GM19239 (cell line): ENCODE data around the gene ITPR1.

ENCODE experiments used
- DNase-seq: peaks from one replicate; pipeline ENCODE4 v3.0.0; 2011; ENCODE audit warnings: low spot score; ENCODE audit not compliant: insufficient read length
- FAIRE-seq: peaks from 2 replicates; lab custom pipeline; 2011; peaks lifted over from hg19 to GRCh38; lab: Jason Lieb, UNC

The ITPR1 gene

GRCh38 chr3:4672725-4673275, 179.7 kb downstream of the ITPR1 start:
- FAIRE-seq = no peak

GRCh38 chr3:4674216-4674615, 181.1 kb downstream of the ITPR1 start:
- FAIRE-seq (no peak), DNase-seq (no peak)

More at GRCh38 chr3:4672725-4673275, 179.7 kb downstream of the ITPR1 start:
- no peak for DNase-seq

GRCh38 chr3:4675704-4676103, 182.6 kb downstream of the ITPR1 start:
- FAIRE-seq (no peak), DNase-seq (no peak)

- FAIRE-seq = no peak
- no peak for DNase-seq
Measured at GRCh38 chr3:4678320-4678719, 185.2 kb downstream of the ITPR1 start.

- DNase-seq = no peak
- no peak for FAIRE-seq
Measured at GRCh38 chr3:4680227-4680691, 187.1 kb downstream of the ITPR1 start.

- DNase-seq = no peak
Measured at GRCh38 chr3:4680871-4681300, 187.7 kb downstream of the ITPR1 start.

GRCh38 chr3:4681301-4681700, 188.2 kb downstream of the ITPR1 start:
- DNase-seq (no peak), FAIRE-seq (no peak)

More at GRCh38 chr3:4680871-4681300, 187.7 kb downstream of the ITPR1 start:
- no peak for FAIRE-seq

- FAIRE-seq = no peak
Measured at GRCh38 chr3:4684117-4684516, 191.0 kb downstream of the ITPR1 start.

GRCh38 chr3:4684976-4685375, 191.8 kb downstream of the ITPR1 start:
- DNase-seq (no peak), FAIRE-seq (no peak)

More at GRCh38 chr3:4684117-4684516, 191.0 kb downstream of the ITPR1 start:
- no peak for DNase-seq

GRCh38 chr3:4685673-4686345, 192.7 kb downstream of the ITPR1 start:
- FAIRE-seq (no peak), DNase-seq (no peak)

GRCh38 chr3:4686619-4687018, 193.5 kb downstream of the ITPR1 start:
- DNase-seq (no peak), FAIRE-seq (no peak)

- DNase-seq (no peak), FAIRE-seq (no peak)
Measured at GRCh38 chr3:4687167-4687566, 194.0 kb downstream of the ITPR1 start.

GRCh38 chr3:4687596-4687995, 194.4 kb downstream of the ITPR1 start:
- FAIRE-seq (no peak), DNase-seq (no peak)

- DNase-seq (no peak), FAIRE-seq (no peak)
Measured at GRCh38 chr3:4688411-4688810, 195.3 kb downstream of the ITPR1 start.

GRCh38 chr3:4689021-4689420, 195.9 kb downstream of the ITPR1 start:
- FAIRE-seq (no peak), DNase-seq (no peak)

GRCh38 chr3:4690277-4690676, 197.1 kb downstream of the ITPR1 start:
- DNase-seq (no peak), FAIRE-seq (no peak)

- peak; percentile 7 for DNase-seq
- peak; percentile 11 for FAIRE-seq
Measured at GRCh38 chr3:4693620-4694019, 200.5 kb downstream of the ITPR1 start.

GRCh38 chr3:4695846-4696245, 202.7 kb downstream of the ITPR1 start:
- DNase-seq (no peak), FAIRE-seq (no peak)

- FAIRE-seq = no peak
- no peak for DNase-seq
Measured at GRCh38 chr3:4696266-4696665, 203.1 kb downstream of the ITPR1 start.

GRCh38 chr3:4698125-4698821, 205.1 kb downstream of the ITPR1 start:
- DNase-seq (no peak), FAIRE-seq (no peak)

- no peak for FAIRE-seq
Measured at GRCh38 chr3:4703054-4703480, 209.9 kb downstream of the ITPR1 start.

More at GRCh38 chr3:4703054-4703480, 209.9 kb downstream of the ITPR1 start:
- no peak for DNase-seq
